Activated CD8-positive, alpha-beta memory T cell treated with anti-CD3 and anti-CD28 coated beads for 48 hours (primary cell): Measurements from ENCODE around the gene DLG5.

ENCODE experiments used
- DNase-seq, 3 experiments: peaks; one replicate each; pipeline ENCODE4 v3.0.0-alpha.2; 2020; ENCODE audit warnings: low read depth in 2 of 3, low spot score in 2 of 3

DLG5 gene

DNA sequence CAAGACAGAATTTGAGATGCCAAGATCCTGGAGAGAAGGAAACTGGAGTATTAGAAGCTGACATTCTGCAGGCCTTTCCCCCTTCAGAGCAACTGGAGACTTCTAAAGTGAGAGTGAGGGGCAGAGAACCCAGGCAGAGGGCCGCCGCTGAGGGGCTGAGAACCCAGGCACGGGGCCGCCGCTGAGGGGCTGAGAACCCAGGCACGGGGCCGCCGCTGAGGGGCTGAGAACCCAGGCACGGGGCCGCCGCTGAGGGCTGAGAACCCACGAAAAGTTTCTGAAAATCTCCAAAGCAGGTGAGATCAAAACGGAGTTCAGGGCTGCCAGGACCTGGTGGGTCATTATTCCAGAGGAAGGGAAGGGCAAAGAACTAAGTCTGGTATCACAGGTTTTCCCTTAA is 126.2 kb downstream of the DLG5 start:
- DNase-seq: no peak

DNA sequence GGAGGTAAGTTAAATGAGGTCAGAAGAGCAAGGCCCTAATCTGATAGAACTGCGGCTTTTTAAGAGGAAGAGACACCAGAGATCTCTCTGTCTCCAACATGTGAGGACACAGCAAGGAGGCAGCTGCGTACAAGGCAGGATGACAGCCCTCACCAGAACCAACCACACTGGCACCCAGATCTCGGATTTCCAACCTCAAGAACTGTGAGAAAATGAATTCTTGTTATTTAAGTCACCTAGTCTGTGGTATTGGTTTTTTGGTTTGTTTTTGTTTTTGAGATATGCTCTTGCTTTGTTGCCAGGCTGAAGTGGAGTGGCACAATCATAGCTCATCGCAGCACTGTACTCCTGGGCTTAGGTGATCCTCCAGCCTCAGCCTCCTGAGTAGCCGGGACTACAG is 127.2 kb downstream of the DLG5 start:
- DNase-seq: no peak

DNA sequence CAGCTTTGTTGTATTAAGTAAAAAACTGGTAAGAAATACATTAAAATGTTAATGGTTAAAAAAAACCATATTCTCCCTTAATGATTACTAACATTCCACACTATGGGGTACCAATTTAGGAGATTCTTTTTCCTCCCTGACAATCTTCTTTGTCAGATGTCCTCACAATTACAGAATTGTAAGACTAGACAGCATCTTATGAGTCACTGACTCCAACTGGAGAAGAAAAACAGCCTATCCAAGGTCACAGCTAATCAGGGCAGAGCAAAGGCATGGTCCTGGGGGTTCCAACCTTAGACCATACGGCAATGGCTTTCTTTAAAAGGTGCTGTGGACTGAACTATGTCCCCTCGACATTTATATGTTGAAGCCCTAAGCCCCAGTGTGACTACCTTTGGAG is 127.6 kb downstream of the DLG5 start:
- no peak for DNase-seq

- no peak for DNase-seq
Measured at GRCh38 chr10:77796311-77796915, 130.1 kb downstream of the DLG5 start.

GRCh38 chr10:77795426-77796055 is 131.0 kb downstream of the DLG5 start:
- DNase-seq: no peak

- no peak for DNase-seq
Measured at GRCh38 chr10:77794256-77795142, 132.1 kb downstream of the DLG5 start.

- DNase-seq: no peak
Measured at GRCh38 chr10:77793831-77794230, 132.7 kb downstream of the DLG5 start.

DNA sequence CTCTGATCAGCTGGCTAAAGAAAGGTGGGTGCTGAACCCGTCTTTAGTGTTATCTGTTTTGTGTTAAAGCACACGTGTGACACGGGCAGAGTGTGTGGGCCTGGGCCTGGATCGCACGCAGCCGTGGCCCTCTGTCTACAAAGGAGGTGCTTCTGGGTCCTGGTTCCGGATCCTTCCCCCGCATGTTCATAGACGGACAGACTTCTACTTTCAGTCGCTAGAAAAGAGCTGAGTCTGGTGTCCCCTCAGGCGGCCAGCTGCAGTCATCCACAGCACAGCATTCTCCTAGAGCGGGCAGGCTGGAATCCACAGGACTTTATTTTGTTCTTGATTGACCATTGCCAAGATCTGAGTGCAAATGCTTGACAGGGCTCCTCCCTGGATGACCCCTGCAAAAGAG is 134.4 kb downstream of the DLG5 start:
- no peak for DNase-seq

DNA sequence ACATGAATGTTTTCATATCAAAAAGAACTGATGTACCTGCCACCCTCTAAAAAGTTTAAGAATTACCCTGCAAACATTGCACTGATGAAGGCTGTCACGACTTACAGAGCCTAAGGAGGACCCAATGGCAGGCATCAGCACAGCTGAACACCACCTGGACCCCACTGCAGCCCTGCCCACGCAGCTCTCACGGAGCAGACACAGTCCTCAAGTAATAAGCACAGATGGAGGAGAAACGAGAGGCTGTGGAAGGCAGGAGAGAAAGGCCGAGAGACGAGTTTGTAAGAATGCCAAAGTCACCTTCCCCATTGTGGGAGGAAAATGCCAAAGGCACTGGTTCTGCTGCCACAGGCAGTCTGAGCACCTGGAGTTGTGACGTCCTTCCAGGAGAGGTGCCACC is 135.0 kb downstream of the DLG5 start:
- no peak for DNase-seq

DNA sequence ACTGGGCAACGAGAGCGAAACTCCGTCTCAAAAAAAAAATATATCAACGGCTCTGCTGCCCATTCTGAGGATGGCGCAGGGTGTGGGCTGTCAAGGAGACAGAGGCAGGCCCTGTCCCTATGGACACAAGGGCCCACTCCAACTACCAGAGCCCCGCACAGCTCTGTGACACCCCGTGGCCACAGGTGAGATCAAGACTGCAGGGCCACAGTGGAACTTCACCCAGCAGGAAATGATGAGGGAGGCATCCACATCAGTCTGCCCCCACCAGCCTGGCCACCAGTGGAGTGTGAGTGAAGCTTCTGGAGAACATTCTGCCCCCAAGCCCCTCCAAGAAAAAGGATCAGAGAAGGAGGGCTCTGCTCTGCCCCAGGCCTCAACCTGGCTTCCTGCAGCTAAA is 136.7 kb downstream of the DLG5 start:
- no peak for DNase-seq

- DNase-seq: no peak
Measured at GRCh38 chr10:77789016-77789415, 137.5 kb downstream of the DLG5 start.

DNA sequence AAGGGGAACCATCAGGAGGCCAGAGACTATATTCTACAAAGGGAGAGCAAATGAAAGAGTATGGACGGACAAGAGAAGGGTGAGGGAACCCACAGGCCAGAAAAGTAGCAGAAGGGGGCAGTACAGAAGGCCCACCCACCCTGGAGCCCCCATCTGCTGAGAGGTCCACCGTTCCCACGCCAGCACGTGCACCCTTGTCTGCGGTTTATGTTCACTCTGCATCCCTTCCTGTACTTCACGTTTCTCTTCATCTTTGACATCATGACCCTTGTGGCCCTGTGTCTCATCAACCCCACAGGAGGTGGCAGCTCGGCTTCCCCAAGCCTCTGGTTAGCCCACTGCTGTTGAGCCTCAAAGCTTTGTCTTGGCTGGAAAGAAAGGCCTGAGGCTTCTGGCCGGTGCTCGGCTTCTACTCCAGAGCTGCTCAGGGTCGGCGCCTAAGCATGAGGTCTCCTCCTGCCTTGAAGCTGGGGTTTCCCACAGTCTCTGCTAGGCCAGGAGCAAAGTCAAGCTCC is 138.0 kb downstream of the DLG5 start:
- no peak for DNase-seq

DNA sequence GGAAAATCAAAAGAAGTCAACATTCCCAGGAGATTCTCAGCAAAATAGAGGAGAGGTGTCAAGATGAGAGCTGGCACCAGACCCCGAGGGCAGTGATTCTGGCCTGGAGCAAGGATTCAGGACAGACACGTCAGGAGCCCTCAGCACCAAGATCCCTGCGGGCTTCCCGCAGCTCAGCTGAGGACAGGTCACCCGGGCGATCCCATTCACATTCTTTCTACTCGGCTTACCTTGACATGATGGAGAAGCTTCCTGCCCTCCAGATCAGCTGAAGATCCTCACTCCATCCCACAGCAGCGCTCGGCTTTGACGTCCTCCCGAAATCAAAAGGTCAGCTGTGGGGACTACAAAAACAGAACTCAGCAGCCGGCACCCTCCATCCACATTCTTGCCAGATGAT is 139.1 kb downstream of the DLG5 start:
- DNase-seq: no peak

GRCh38 chr10:77784856-77785255 is 141.7 kb downstream of the DLG5 start:
- no peak for DNase-seq

DNA sequence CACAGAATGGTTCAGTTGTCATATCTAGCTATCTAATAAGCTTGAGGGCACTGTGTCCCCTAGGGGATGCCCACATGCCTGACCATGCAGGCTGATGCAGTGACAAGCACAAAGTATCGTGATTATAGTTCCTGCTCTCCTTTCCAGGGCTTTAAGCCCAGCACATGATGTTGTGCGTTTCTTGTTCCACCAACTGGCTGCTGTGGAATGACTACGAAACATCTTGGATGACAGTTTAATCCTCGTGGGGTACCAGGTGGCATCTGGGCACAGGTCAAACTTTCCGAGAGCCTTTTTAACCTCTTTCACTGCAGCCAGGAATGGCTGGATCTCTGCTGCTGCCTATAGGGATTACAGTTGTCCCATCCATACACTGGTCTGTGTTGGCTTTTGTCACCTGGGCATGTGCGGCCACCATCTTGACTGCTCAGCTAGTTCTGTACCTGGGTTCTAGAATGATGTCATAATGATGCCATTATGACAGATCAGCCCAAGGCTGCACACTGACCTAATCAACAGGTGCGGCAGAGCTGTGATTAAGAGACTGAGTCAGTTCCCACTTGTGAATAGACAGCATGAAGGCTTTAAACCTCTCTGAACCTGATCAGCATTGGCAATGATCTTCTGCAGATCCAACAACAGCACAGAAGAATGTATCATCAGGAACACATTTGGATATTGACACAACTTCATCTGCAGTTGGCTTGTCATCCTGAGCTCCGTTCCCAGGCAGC is 144.1 kb downstream of the DLG5 start:
- DNase-seq: no peak

- no peak for DNase-seq
Measured at GRCh38 chr10:77781451-77782327, 144.9 kb downstream of the DLG5 start.

DNA sequence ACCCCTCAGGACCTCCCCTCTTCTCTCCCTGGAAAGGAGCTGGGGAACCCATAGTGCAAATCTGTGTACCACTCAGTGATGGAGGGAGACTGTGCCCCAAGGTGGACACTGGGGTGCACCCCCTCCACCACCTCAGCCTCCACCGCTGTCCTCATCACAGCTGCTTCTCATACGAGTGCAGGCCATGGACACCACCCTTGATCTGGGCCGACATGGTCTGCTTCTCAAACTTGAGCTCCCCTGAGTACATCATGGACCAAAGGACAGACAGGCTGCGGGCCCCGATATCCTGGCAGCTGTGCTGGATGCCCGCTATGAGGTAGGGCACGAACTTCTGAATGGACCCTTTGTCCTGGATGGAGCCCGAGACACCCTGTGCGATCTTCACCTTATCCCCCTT is 146.4 kb downstream of the DLG5 start:
- DNase-seq: no peak

GRCh38 chr10:77776487-77776886 is 150.1 kb downstream of the DLG5 start:
- DNase-seq: no peak

DNA sequence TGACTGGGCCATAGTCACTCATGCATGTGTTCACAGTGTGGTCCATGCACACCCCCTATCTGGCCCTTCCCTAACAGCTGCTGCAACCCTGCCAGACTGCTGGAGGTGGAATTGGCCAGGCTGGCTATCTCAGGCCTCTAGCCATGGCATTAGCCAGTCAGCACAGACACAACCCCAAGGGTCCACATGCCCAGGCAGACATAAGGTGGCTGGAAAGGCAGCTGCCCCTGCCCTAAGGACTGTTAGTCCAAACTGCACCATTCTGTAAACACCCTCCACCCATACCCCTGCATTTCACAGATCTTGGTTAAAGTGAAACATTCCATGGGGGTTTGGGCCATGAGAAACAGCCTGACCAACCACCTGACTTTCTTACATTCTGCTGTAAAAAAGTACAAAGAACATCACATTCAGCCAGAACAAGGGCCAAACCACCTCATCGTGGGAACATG is 151.6 kb downstream of the DLG5 start:
- DNase-seq: no peak
